DOHH2 (cell line): Measurements from ENCODE around the gene BEND5.

ENCODE experiments used
- H3F3A ChIP-seq: fragments of 200-600 bp; sonication (generic), shearing (Covaris generic); 2 replicates; pipeline ENCODE4 v1.6.0; 2016; ENCODE audit warnings: antibody characterized with exemption, mild to moderate bottlenecking; ENCODE audit not compliant: control insufficient read depth, insufficient read depth
- H3K27ac ChIP-seq: fragments of 200-600 bp; sonication (generic); 2 replicates; pipeline ENCODE4 v1.5.1; 2014; ENCODE audit warnings: low read depth, mild to moderate bottlenecking, low read length, moderate library complexity
- H3K27me3 ChIP-seq: fragments of 200-600 bp; sonication (generic); 2 replicates; pipeline ENCODE4 v1.6.1; 2014; ENCODE audit warnings: mild to moderate bottlenecking, low read length, mixed read lengths; ENCODE audit not compliant: control insufficient read depth
- H3K36me3 ChIP-seq: fragments of 200-600 bp; sonication (generic); 2 replicates; pipeline ENCODE4 v1.6.1; 2014; ENCODE audit warnings: mild to moderate bottlenecking, low read length, moderate library complexity, mixed read lengths; ENCODE audit not compliant: control insufficient read depth
- H3K4me1 ChIP-seq: fragments of 200-600 bp; sonication (generic); 2 replicates; pipeline ENCODE4 v1.6.1; 2014; ENCODE audit warnings: mild to moderate bottlenecking, low read length, mixed read lengths; ENCODE audit not compliant: control insufficient read depth
- H3K4me2 ChIP-seq: fragments of 200-600 bp; sonication (generic); 2 replicates; pipeline ENCODE4 v1.6.0; 2014; ENCODE audit warnings: mild to moderate bottlenecking, low read length, moderate library complexity
- H3K4me3 ChIP-seq: fragments of 200-600 bp; sonication (generic); 2 replicates; pipeline ENCODE4 v1.5.1; 2014; ENCODE audit warnings: mild to moderate bottlenecking, low read length, mixed read lengths
- H3K79me2 ChIP-seq: fragments of 200-600 bp; sonication (generic); 2 replicates; pipeline ENCODE4 v1.6.1; 2014; ENCODE audit warnings: mild to moderate bottlenecking, low read length, mixed read lengths; ENCODE audit not compliant: control insufficient read depth
- H3K9me2 ChIP-seq: fragments of 200-600 bp; sonication (generic); replicated peaks from 2 replicates; pipeline ENCODE4 v1.6.1; 2014; ENCODE audit warnings: mild to moderate bottlenecking, low read length, mixed read lengths; ENCODE audit not compliant: control insufficient read depth
- H3K9me3 ChIP-seq: fragments of 200-600 bp; sonication (generic); 2 replicates; pipeline ENCODE4 v1.6.1; 2014; ENCODE audit warnings: antibody characterized with exemption, low read length, mixed read lengths; ENCODE audit not compliant: control insufficient read depth, insufficient read depth
- H4K20me1 ChIP-seq: fragments of 200-600 bp; sonication (generic); 2 replicates; pipeline ENCODE4 v1.6.0; 2014; ENCODE audit warnings: low read depth, mild to moderate bottlenecking, antibody characterized with exemption, low read length, moderate library complexity; ENCODE audit not compliant: control insufficient read depth, insufficient read depth
- EZH2phosphoT487 ChIP-seq: fragments of 200-600 bp; sonication (generic); IDR thresholded peaks from 2 replicates; pipeline ENCODE4 v1.6.1; 2017; ENCODE audit warnings: borderline replicate concordance, mild to moderate bottlenecking, antibody characterized with exemption, low read length, moderate library complexity, mixed read lengths
- TF ChIP-seq, protein P1 (sequence below): fragments of 200-600 bp; sonication (generic); IDR thresholded peaks from one replicate; pipeline ENCODE4 v1.5.1; 2014; ENCODE audit warnings: antibody characterized with exemption, mild to moderate bottlenecking, low read depth, low read length; ENCODE audit not compliant: poor library complexity, severe bottlenecking

BEND5 gene

DNA sequence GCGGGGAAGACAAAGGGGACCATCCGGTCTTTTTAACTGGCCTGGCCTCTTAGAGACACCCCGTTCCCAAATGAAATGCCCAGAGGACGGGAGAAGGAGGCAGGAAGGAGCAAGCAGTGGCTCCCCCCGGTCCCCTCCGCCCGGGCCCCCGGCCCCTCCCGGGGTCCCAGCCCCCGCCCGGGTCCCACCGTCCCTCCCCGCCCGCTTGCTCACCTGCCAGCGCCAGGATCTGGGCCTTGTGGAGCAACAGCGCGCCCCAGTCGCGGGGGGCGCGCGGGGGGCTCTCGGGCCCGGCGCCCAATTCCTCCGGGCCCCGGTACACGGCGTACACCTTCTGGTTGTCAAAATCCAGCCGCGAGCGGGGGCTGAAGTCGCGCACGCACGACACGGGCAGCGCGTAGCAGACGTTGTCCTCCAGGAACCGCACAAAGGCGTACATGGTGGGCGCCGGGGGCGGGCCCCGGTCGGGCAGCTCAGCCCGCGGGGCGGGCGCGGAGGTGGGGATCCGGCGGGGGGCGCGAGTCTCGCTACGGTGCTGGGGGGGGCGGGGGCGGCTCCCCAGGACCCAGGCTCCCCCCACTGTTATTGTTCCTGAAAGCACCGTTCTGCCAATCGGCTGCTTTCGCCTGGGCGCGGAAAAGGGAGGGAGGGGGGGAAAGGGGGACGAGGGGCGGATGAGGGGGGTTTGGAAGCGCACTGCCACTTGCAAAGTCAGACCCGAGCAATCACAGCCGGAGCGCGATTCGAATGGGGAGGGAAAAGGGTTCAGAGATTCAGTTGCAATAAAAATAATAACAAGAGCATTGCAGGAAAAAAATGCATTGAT is at the start of gene BEND5:
Gene BEND5, minus strand, starts transcription at position 499 of the 826 bp plus-strand sequence. Its CDS starts 60 bp downstream, at position 439.
- Histone ChIP-seq H3K4me3 (peak within 1 kb of the TSS; percentile 71), H3K9me2 (no peaks in the 10 kb centered on the region), H3K36me3 (no peaks in the 10 kb centered on the region), H3K4me1 (peaks cover 11% of the 10 kb centered on the region), H4K20me1 (no peaks in the 10 kb centered on the region), H3K27me3 (peaks cover 28% of the 10 kb centered on the region), H3K9me3 (no peaks in the 10 kb centered on the region), H3K4me2 (peak within 1 kb of the TSS; percentile 64), H3K27ac (no peak within 1 kb of the TSS), H3F3A (no peaks in the 10 kb centered on the region), H3K79me2 (no peaks in the 10 kb centered on the region)
- no peak for TF ChIP-seq EZH2phosphoT487
- TF ChIP-seq, protein P1, sequence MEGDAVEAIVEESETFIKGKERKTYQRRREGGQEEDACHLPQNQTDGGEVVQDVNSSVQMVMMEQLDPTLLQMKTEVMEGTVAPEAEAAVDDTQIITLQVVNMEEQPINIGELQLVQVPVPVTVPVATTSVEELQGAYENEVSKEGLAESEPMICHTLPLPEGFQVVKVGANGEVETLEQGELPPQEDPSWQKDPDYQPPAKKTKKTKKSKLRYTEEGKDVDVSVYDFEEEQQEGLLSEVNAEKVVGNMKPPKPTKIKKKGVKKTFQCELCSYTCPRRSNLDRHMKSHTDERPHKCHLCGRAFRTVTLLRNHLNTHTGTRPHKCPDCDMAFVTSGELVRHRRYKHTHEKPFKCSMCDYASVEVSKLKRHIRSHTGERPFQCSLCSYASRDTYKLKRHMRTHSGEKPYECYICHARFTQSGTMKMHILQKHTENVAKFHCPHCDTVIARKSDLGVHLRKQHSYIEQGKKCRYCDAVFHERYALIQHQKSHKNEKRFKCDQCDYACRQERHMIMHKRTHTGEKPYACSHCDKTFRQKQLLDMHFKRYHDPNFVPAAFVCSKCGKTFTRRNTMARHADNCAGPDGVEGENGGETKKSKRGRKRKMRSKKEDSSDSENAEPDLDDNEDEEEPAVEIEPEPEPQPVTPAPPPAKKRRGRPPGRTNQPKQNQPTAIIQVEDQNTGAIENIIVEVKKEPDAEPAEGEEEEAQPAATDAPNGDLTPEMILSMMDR = no peak

DNA sequence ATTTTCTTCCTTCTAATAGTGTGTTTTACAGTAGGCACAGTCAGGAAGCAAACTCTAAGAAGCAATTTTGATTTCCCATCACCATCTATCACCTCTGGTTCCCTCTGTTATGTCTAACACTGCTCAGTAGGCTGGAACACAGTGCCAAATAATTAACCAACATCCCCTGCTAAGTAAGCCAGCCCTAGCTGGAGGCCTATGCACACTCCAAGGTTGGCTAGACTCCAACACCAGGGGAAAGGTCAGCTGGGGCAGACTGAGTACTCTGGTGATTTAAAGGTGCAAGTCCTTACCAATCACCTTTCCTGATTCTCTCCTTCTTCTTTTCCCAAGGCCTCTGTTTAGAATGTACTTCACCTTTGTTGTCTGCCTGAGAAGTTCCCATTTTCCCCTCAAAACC is 46.5 kb upstream of the BEND5 start:
- Histone ChIP-seq H3K27ac (no peak overlapping the region), H3K4me3 (no peak overlapping the region), H4K20me1 (no peaks in the 10 kb centered on the region), H3K36me3 (no peaks in the 10 kb centered on the region), H3K79me2 (no peaks in the 10 kb centered on the region), H3K9me2 (no peaks in the 10 kb centered on the region), H3K4me2 (no peak overlapping the region), H3K27me3 (no peaks in the 10 kb centered on the region), H3F3A (no peaks in the 10 kb centered on the region), H3K9me3 (no peaks in the 10 kb centered on the region), H3K4me1 (no peaks in the 10 kb centered on the region)
- no peak for TF ChIP-seq EZH2phosphoT487
- TF ChIP-seq, protein P1 = no peak

- no peak overlapping the region for H3K4me2 ChIP-seq
- H3K9me3 ChIP-seq = no peaks in the 10 kb centered on the region
- no peaks in the 10 kb centered on the region for H3K27me3 ChIP-seq
- no peaks in the 10 kb centered on the region for H3K36me3 ChIP-seq
- no peak overlapping the region for H3K27ac ChIP-seq
- H4K20me1 ChIP-seq = no peaks in the 10 kb centered on the region
- H3K4me3 ChIP-seq = no peak overlapping the region
- H3K79me2 ChIP-seq = no peaks in the 10 kb centered on the region
- no peaks in the 10 kb centered on the region for H3F3A ChIP-seq
- no peaks in the 10 kb centered on the region for H3K9me2 ChIP-seq
- H3K4me1 ChIP-seq = no peaks in the 10 kb centered on the region
- TF ChIP-seq EZH2phosphoT487 = no peak
- TF ChIP-seq, protein P1 = no peak
Observed at GRCh38 chr1:48820491-48820890, 43.8 kb upstream of the BEND5 start.
